AG04450 (cell line): Measurements from ENCODE around the gene CIAO1. TPM values are rescaled to one million over a fixed set of nuclear protein-coding genes. Genes with fewer than 3 reads are reported as not detected.

ENCODE experiments used
- CTCF ChIA-PET: fragments of 300-600, 350-600 bp; formaldehyde crosslinking; extraction: SDS; loops from one replicate; lab custom pipeline; 2022; ENCODE audit warnings: antibody characterized with exemption, inconsistent platforms; lab: Charles Lee
- POLR2A ChIA-PET: fragments of 350-600 bp; formaldehyde crosslinking; extraction: SDS; loops from one replicate; lab custom pipeline; 2021; ENCODE audit warnings: antibody characterized with exemption, inconsistent platforms; lab: Yijun Ruan, JAX
- DNase-seq: peaks from one replicate; pipeline ENCODE4 v3.0.0-alpha.2; 2011; ENCODE audit warnings: low read depth, low spot score
- H3K27ac ChIP-seq: one replicate; pipeline ENCODE4 v1.5.1; 2012; ENCODE audit warnings: low read depth, low read length, control low read depth
- H3K27me3 ChIP-seq: one replicate; pipeline ENCODE4 v1.6.0; 2012; ENCODE audit warnings: low read length; ENCODE audit not compliant: control insufficient read depth, insufficient read depth
- H3K4me3 ChIP-seq: 2 replicates; pipeline ENCODE4 v1.5.1; 2011; ENCODE audit warnings: mild to moderate bottlenecking, low read depth, low read length, control low read depth
- H3K9me3 ChIP-seq: 2 replicates; pipeline ENCODE4 v1.5.1; 2012; ENCODE audit warnings: low read length; ENCODE audit not compliant: control insufficient read depth, insufficient read depth
- polyA plus RNA-seq: library from polyadenylated mRNA; depleted of rRNA; stranded (reverse); fragments of >200 nt; gene quantifications from 2 replicates; pipeline ENCODE4 v1.2.3, GENCODE V29; 2011
- TF ChIP-seq, protein P1 (sequence below): IDR thresholded peaks from 2 replicates; pipeline ENCODE4 v1.5.1; 2011; ENCODE audit warnings: low read depth, low read length, control low read depth, inconsistent platforms

The CIAO1 gene
- polyA plus RNA-seq, 1 experiment = 65.2 TPM

DNA sequence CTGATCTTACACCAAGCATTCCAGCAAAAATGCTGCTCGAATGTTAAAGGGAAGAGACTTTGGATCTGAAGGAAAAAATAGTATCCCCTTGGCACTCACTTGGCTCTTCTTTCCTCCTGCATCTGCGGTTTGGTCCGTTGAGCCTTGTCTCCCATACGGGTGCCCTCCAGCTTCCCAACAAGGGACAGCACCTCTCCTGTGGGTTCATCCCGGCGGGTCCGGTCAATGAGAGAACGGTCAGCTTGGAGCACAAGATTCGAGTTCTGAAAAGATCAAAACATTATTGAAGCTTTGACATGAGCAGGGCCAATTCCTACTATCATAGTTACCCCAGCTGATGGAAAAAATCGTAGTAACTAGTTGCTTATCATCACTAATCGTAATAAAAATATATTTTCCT is 38.6 kb downstream of the CIAO1 start:
- no peak overlapping the region for H3K27ac ChIP-seq
- H3K9me3 ChIP-seq = no peaks in the 10 kb centered on the region
- TF ChIP-seq, protein P1, sequence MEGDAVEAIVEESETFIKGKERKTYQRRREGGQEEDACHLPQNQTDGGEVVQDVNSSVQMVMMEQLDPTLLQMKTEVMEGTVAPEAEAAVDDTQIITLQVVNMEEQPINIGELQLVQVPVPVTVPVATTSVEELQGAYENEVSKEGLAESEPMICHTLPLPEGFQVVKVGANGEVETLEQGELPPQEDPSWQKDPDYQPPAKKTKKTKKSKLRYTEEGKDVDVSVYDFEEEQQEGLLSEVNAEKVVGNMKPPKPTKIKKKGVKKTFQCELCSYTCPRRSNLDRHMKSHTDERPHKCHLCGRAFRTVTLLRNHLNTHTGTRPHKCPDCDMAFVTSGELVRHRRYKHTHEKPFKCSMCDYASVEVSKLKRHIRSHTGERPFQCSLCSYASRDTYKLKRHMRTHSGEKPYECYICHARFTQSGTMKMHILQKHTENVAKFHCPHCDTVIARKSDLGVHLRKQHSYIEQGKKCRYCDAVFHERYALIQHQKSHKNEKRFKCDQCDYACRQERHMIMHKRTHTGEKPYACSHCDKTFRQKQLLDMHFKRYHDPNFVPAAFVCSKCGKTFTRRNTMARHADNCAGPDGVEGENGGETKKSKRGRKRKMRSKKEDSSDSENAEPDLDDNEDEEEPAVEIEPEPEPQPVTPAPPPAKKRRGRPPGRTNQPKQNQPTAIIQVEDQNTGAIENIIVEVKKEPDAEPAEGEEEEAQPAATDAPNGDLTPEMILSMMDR = no peak
- peak overlapping the region; percentile 99 for H3K4me3 ChIP-seq
- DNase-seq = no peak
- ChIA-PET POLR2A (no interaction called here), CTCF (interaction anchor here (1.4 kb wide), 1 partner anchor 204 kb away, joined by 3 read pairs; no protein-coding TSS in a partner anchor)
- no peaks in the 10 kb centered on the region for H3K27me3 ChIP-seq

- DNase-seq = no peak
- no peaks in the 10 kb centered on the region for H3K27me3 ChIP-seq
- POLR2A ChIA-PET = interaction anchor here (1.2 kb wide), 1 partner anchor 20 kb away, joined by 3 read pairs; the partner anchor contains the start of gene ITPRIPL1
- H3K9me3 ChIP-seq = no peaks in the 10 kb centered on the region
- H3K27ac ChIP-seq = peak within 1 kb of the TSS; percentile 57
- peak within 1 kb of the TSS; percentile 99 for H3K4me3 ChIP-seq
- CTCF ChIA-PET = interaction anchor here (1.4 kb wide), 1 partner anchor 204 kb away, joined by 3 read pairs; no protein-coding TSS in a partner anchor
- TF ChIP-seq, protein P1 = no peak
These were observed 39.3 kb downstream of the CIAO1 start, which contains the start of gene SNRNP200 for GRCh38 chr2:96305091-96305978. SNRNP200 (minus strand) TSS chr2:96305546; CDS start chr2:96305437, 109 bp downstream.

DNA sequence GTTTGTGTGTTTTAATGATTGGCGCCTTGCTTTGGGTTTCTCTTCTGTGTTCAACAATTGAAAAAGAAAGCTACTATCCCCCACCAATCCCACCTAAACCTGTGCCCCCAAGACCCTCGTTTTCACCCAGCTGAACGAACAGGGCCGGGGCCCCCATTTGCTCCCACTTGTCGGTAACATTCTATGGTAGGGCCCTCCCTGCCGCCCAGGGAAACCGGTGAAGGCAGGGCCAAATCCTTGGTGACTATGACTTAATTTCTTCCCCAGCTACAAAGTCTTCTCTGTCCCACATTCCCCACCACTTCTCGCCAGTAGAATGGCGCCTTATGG is 39.9 kb downstream of the CIAO1 start:
- Histone ChIP-seq H3K27ac (peak overlapping the region; percentile 57), H3K9me3 (no peaks in the 10 kb centered on the region), H3K4me3 (peak overlapping the region; percentile 99), H3K27me3 (no peaks in the 10 kb centered on the region)
- no peak for DNase-seq
- ChIA-PET POLR2A (interaction anchor here (1.2 kb wide), 1 partner anchor 19 kb away, joined by 3 read pairs; the partner anchor contains the start of gene ITPRIPL1), CTCF (no interaction called here)
- TF ChIP-seq, protein P1 = no peak

DNA sequence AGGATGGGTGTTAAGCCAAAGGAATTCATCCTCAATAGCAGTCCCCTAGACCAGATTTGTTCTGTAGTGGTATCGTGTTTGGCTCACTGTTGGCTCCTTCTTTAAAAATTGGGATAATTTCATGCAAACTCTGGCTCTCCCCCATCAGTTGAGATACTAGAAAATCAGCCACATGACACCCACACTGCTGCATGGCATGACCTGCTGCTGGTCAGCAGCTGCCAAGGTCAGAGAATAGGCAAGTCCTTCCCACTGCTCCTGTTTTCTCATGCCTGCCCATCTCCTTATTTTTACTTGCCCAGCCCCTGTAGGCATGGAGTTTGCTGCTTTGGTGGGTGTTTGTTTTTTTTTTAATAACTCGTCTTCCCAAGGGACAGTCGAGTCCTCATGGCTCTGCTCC is 40.3 kb downstream of the CIAO1 start:
- Histone ChIP-seq H3K27ac (no peak overlapping the region), H3K27me3 (no peaks in the 10 kb centered on the region), H3K4me3 (peak overlapping the region; percentile 99), H3K9me3 (no peaks in the 10 kb centered on the region)
- CTCF ChIA-PET = no interaction called here
- POLR2A ChIA-PET = no interaction called here
- TF ChIP-seq, protein P1 = no peak
- DNase-seq = no peak

DNA sequence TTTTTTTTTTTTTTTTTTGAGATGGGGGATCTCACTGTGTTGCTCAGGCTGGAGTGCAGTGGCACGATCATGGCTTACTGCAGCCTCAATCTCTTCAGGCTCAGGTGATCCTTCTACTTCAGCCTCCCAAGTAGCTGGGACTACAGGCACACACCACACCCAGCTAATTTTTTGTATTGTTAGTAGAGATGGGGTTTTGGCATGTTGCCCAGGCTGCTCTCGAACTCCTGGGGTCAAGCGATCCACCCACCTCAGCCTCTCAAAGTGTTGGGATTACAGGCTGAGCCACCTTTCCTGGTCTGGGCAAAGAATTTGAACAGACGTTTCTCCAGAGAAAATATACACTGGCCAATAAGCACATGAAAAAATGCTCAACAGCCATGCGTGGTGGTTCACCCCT is 42.2 kb downstream of the CIAO1 start:
- TF ChIP-seq, protein P1 = no peak
- H3K27me3 ChIP-seq = no peaks in the 10 kb centered on the region
- DNase-seq = no peak
- H3K27ac ChIP-seq = no peak overlapping the region
- no peaks in the 10 kb centered on the region for H3K9me3 ChIP-seq
- POLR2A ChIA-PET = no interaction called here
- no peak overlapping the region for H3K4me3 ChIP-seq
- CTCF ChIA-PET = no interaction called here
